D721Med (cell line): ENCODE data around the gene CEP70.
A peak's percentile ranks its signal among the peaks of the same experiment; 100 is the strongest.
"Not testable (repeated sequence)": the region's sequence is repeated elsewhere in the genome, so short reads cannot be mapped to it uniquely, and the experiment has no call there.

Experiments
- DNase-seq: peaks from one replicate; pipeline ENCODE4 v3.0.0; 2011; ENCODE audit warnings: low spot score; ENCODE audit not compliant: insufficient read length
- FAIRE-seq: peaks from 2 replicates; lab custom pipeline; 2011; peaks lifted over from hg19 to GRCh38; lab: Jason Lieb, UNC
- TF ChIP-seq, protein P1 (sequence below): IDR thresholded peaks from 2 replicates; pipeline ENCODE4 v1.5.1; 2012; ENCODE audit warnings: mild to moderate bottlenecking, control low read depth; ENCODE audit not compliant: insufficient read depth; ENCODE audit errors: missing control alignments

The CEP70 gene

DNA sequence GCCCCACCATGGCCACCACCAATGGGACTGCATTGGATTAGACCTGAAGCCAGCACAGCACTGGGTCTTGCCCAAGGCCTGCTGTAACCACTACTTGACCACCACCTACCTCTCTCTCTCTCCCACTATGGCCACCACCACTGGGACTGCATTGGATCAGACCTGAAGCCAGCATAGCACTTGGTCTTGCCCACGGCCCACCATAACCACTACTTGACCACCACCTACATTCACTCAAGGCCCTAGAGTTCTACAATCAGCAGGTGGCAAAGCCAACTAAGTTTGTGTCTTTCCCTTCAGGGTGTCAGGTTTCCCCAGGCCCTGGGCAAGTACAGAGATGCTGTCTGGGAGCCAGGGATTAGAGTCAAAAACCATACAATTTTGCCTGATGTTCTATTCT lies 102.1 kb downstream of the CEP70 start:
- FAIRE-seq, result no peak
- TF ChIP-seq, protein P1, sequence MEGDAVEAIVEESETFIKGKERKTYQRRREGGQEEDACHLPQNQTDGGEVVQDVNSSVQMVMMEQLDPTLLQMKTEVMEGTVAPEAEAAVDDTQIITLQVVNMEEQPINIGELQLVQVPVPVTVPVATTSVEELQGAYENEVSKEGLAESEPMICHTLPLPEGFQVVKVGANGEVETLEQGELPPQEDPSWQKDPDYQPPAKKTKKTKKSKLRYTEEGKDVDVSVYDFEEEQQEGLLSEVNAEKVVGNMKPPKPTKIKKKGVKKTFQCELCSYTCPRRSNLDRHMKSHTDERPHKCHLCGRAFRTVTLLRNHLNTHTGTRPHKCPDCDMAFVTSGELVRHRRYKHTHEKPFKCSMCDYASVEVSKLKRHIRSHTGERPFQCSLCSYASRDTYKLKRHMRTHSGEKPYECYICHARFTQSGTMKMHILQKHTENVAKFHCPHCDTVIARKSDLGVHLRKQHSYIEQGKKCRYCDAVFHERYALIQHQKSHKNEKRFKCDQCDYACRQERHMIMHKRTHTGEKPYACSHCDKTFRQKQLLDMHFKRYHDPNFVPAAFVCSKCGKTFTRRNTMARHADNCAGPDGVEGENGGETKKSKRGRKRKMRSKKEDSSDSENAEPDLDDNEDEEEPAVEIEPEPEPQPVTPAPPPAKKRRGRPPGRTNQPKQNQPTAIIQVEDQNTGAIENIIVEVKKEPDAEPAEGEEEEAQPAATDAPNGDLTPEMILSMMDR, result no peak
- DNase-seq, result no peak

DNA sequence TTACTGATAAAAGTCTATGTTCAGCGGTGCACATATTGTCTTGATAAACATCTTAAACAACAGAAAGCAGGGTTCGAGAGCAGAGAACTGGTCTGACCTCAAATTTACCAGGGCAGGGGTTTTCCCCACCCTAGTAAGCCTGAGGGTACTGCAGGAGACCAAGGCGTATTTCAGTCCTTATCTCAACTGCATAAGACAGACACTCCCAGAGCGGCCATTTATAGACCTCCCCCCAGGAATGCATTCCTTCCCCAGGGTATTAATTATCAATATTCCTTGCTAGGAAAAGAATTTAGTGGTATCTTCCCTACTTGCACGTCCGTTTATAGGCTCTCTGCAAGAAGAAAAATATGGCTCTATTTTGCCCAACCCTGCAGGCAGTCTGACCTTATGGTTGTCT lies 107.5 kb downstream of the CEP70 start:
- FAIRE-seq, DNase-seq: not testable (repeated sequence)

DNA sequence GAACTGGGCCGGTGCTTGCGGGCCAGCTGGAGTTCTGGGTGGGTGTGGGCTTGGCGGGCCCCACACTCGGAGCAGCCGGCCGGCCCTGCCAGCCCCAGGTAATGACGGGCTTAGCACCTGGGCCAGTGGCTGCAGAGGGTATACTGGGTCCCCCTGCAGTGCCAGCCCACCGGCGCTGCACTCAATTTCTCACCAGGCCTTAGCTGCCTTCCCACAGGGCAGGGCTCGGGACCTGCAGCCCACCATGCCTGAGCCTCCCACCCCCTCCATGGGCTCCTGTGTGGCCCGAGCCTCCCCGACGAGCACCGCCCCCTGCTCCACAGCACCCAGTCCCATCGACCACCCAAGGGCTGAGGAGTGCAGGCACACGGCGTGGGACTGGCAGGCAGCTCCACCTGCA lies 109.4 kb downstream of the CEP70 start:
- DNase-seq, FAIRE-seq: not testable (repeated sequence)

DNA sequence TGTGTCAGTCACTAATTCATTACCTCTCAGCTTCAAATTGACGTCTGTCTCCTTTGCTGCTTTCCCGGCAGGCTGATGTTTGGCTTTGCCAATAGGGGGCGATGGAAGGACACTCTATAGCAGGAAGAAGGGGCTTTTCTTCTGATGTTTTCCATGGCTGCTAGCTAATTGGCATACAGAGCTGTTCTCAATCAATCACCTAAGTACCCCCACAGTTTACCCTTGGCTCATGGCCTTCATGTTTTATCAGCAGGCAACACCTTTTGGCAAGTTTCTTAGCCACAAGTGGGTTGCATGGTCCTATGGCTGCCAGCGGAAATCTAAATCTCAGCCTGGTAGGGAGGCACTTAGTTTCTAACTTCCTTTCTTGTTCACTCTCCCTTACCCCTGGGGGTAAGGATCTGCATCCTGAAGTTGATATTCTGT lies 114.6 kb downstream of the CEP70 start:
- TF ChIP-seq, protein P1, result peak; percentile 83
- no peak for FAIRE-seq
- peak; percentile 31 for DNase-seq

DNA sequence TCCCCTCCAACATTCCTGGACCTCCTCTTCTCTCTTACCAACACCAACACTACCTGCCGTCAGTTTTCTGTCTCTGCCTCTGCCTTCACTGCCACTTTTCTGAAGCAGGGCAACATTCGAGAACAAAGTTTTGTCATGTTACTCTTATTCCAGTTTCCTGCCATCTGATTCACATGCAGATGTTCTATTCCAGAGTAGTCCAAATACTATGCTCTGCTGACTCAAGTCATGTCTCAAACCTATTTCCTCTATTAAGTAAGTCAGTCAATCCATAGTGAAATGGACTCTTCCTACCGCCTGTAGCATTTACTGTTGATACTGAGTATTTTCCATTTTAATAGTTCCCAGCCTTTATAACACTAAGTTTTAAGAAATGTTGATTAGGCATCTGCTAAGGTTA lies 116.3 kb downstream of the CEP70 start:
- DNase-seq, result no peak
- no peak for FAIRE-seq
- TF ChIP-seq, protein P1, result no peak

DNA sequence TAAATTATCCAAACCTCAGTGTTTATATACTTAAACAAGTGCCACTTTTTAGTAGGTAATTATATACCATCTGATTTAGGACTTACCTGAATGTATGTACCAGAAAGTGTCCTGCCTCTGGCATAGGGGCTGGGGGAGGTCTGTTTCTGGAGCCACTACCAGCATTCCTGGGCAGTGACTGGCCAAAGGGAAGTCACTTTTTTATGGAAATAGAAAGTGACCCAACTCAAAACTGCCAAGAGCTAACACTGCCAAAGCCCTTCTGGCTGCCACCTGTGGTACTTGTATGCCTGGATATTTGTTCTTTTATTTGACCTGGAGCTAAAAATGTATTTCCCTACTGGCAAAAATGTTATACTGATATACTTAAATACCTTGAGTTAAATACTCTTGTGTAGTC lies 116.9 kb downstream of the CEP70 start:
- no peak for DNase-seq
- no peak for FAIRE-seq
- TF ChIP-seq, protein P1, result no peak

DNA sequence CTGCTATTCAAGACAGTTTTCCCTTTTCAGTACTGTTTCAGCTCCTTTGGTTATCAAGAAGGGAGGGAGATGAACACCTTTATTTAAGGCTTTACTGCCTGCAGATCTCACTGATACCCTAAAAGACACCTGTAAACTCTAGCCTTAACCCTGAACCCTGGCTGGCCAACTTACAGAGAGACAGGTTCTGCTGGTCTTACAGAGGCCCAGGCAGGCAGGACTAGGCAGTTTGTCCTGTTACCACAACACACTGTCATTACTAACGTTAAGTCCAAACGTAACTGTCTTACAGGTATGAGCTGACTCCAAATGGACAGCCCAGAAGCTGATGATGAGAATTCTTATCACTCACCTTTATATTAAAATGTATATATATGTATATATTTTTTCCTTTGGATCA lies 117.5 kb downstream of the CEP70 start:
- DNase-seq, result no peak

DNA sequence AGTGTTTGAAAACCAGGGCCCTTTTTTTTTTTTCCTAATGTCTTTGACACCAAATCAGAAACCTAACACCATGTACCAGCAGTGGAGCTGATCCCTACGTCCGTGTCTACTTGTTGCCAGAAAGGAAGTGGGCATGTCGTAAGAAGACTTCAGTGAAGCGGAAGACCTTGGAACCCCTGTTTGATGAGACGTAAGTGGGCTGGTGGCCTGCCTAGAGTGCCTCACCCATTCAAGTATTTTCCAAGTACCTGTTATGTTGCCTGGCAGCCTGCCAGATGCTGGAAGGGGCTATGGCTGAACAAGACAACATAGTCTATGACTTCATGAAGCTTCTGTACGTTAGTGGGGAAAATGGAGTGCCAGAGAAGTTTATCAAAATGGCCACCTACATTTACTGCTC lies 119.9 kb downstream of the CEP70 start:
- DNase-seq (no peak), FAIRE-seq (no peak)
- TF ChIP-seq, protein P1, result no peak

More for the DNA sequence above, 117.5 kb downstream of the CEP70 start:
- no peak for FAIRE-seq
- TF ChIP-seq, protein P1, result no peak
